Nephron progenitor cell (in vitro differentiated cells): ENCODE results near the gene NELL2.

Experiments
- DNase-seq: peaks from one replicate; pipeline ENCODE4 v3.0.0; 2021
- H3K27ac Mint-ChIP-seq: 2 replicates; pipeline ENCODE4 v1.8.0; 2021; ENCODE audit warnings: mild to moderate bottlenecking, moderate library complexity, mixed read lengths
- H3K27me3 Mint-ChIP-seq: 2 replicates; pipeline ENCODE4 v1.8.0; 2021; ENCODE audit warnings: mild to moderate bottlenecking, low read depth, mixed read lengths; ENCODE audit not compliant: poor library complexity
- H3K36me3 Mint-ChIP-seq: 2 replicates; pipeline ENCODE4 v1.8.0; 2021; ENCODE audit warnings: low read depth, mixed read lengths
- H3K4me1 Mint-ChIP-seq: 2 replicates; pipeline ENCODE4 v1.8.0; 2021; ENCODE audit warnings: mixed read lengths
- H3K4me3 Mint-ChIP-seq: 2 replicates; pipeline ENCODE4 v1.8.0; 2021; ENCODE audit warnings: mild to moderate bottlenecking, moderate library complexity, mixed read lengths
- H3K9me3 Mint-ChIP-seq: 2 replicates; pipeline ENCODE4 v1.8.0; 2021; ENCODE audit warnings: mild to moderate bottlenecking, moderate library complexity, mixed read lengths
- CTCF ChIP-seq: fragments of 200-600 bp; sonication (generic); IDR thresholded peaks from 2 replicates; pipeline ENCODE4 v1.5.0; 2021; ENCODE audit warnings: antibody characterized with exemption

The NELL2 gene

GRCh38 chr12:44858226-44858855 lies 17.8 kb downstream of the NELL2 start:
- peaks cover 9% of the 10 kb centered on the region for H3K9me3 Mint-ChIP-seq
- no peak overlapping the region for H3K4me3 Mint-ChIP-seq
- H3K36me3 Mint-ChIP-seq: peaks cover 4% of the 10 kb centered on the region
- no peak for DNase-seq
- no peaks in the 10 kb centered on the region for H3K27me3 Mint-ChIP-seq
- no peak overlapping the region for H3K27ac Mint-ChIP-seq
- peaks cover 10% of the 10 kb centered on the region for H3K4me1 Mint-ChIP-seq
- TF ChIP-seq CTCF: no peak

GRCh38 chr12:44852483-44852882 lies 23.6 kb downstream of the NELL2 start:
- no peak for TF ChIP-seq CTCF
- no peak overlapping the region for H3K27ac Mint-ChIP-seq
- peaks cover 13% of the 10 kb centered on the region for H3K4me1 Mint-ChIP-seq
- no peak overlapping the region for H3K4me3 Mint-ChIP-seq
- DNase-seq: no peak
- no peaks in the 10 kb centered on the region for H3K9me3 Mint-ChIP-seq
- H3K27me3 Mint-ChIP-seq: no peaks in the 10 kb centered on the region
- no peaks in the 10 kb centered on the region for H3K36me3 Mint-ChIP-seq

- no peak for DNase-seq
- Mint-ChIP-seq H3K4me1 (peaks cover 6% of the 10 kb centered on the region), H3K9me3 (no peaks in the 10 kb centered on the region), H3K27ac (no peak overlapping the region), H3K27me3 (no peaks in the 10 kb centered on the region), H3K4me3 (no peak overlapping the region), H3K36me3 (no peaks in the 10 kb centered on the region)
- TF ChIP-seq CTCF: no peak
These were observed 24.5 kb downstream of the NELL2 start for GRCh38 chr12:44851586-44851985.

- peaks cover 4% of the 10 kb centered on the region for H3K4me1 Mint-ChIP-seq
- no peaks in the 10 kb centered on the region for H3K9me3 Mint-ChIP-seq
- no peak overlapping the region for H3K27ac Mint-ChIP-seq
- no peak for TF ChIP-seq CTCF
- H3K36me3 Mint-ChIP-seq: no peaks in the 10 kb centered on the region
- no peak for DNase-seq
- H3K27me3 Mint-ChIP-seq: no peaks in the 10 kb centered on the region
- H3K4me3 Mint-ChIP-seq: no peak overlapping the region
These were observed 27.4 kb downstream of the NELL2 start for GRCh38 chr12:44848703-44849085.

- Mint-ChIP-seq H3K27ac (no peak overlapping the region), H3K4me3 (no peak overlapping the region), H3K4me1 (peaks cover 4% of the 10 kb centered on the region), H3K9me3 (no peaks in the 10 kb centered on the region), H3K27me3 (no peaks in the 10 kb centered on the region), H3K36me3 (no peaks in the 10 kb centered on the region)
- no peak for TF ChIP-seq CTCF
- DNase-seq: no peak
These were observed 28.0 kb downstream of the NELL2 start for GRCh38 chr12:44847888-44848702.

- no peak overlapping the region for H3K27ac Mint-ChIP-seq
- no peaks in the 10 kb centered on the region for H3K36me3 Mint-ChIP-seq
- H3K9me3 Mint-ChIP-seq: no peaks in the 10 kb centered on the region
- peaks cover 4% of the 10 kb centered on the region for H3K4me1 Mint-ChIP-seq
- DNase-seq: no peak
- TF ChIP-seq CTCF: no peak
- H3K4me3 Mint-ChIP-seq: no peak overlapping the region
- H3K27me3 Mint-ChIP-seq: no peaks in the 10 kb centered on the region
These were observed 28.7 kb downstream of the NELL2 start for GRCh38 chr12:44847403-44847802.
